Fibroblast of pulmonary artery (primary cell): ENCODE measurements around the gene POU2F3.

Experiments
- DNase-seq: peaks from one replicate; pipeline ENCODE4 v3.0.0-alpha.2; 2010; ENCODE audit warnings: low read depth
- H3K4me3 ChIP-seq: replicated peaks from 2 replicates; pipeline ENCODE4 v1.5.1; 2011; ENCODE audit warnings: low read depth, mild to moderate bottlenecking, control low read depth, low read length, moderate library complexity
- CTCF ChIP-seq: IDR thresholded peaks from 2 replicates; pipeline ENCODE4 v1.5.1; 2011; ENCODE audit warnings: mild to moderate bottlenecking, control low read depth, low read length, inconsistent platforms; ENCODE audit errors: missing control alignments

Gene POU2F3

GRCh38 chr11:120216426-120217102 is 23.4 kb upstream of the POU2F3 start:
- DNase-seq, result no peak
- no peak overlapping the region for H3K4me3 ChIP-seq
- TF ChIP-seq CTCF, result no peak

DNA sequence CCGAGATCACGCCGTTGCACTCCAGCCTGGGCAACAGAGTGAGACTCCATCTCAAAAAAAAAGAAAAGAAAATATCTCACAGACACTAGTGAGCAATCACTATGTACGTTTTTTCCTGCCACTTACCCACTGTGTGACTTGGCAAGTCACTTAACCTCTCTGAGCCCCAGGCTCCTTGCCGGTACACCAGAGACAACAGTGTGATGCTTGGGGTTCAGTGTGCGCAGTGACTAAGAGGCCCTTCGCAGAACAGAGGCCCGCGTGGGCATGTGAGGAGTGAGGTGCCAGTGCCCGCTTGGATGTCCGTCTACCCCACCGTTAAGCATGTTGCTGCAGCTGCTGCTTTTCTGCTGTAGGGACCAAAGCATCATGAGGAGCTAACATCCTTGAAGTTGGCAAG is 22.4 kb upstream of the POU2F3 start:
- no peak overlapping the region for H3K4me3 ChIP-seq
- no peak for DNase-seq
- TF ChIP-seq CTCF, result no peak

DNA sequence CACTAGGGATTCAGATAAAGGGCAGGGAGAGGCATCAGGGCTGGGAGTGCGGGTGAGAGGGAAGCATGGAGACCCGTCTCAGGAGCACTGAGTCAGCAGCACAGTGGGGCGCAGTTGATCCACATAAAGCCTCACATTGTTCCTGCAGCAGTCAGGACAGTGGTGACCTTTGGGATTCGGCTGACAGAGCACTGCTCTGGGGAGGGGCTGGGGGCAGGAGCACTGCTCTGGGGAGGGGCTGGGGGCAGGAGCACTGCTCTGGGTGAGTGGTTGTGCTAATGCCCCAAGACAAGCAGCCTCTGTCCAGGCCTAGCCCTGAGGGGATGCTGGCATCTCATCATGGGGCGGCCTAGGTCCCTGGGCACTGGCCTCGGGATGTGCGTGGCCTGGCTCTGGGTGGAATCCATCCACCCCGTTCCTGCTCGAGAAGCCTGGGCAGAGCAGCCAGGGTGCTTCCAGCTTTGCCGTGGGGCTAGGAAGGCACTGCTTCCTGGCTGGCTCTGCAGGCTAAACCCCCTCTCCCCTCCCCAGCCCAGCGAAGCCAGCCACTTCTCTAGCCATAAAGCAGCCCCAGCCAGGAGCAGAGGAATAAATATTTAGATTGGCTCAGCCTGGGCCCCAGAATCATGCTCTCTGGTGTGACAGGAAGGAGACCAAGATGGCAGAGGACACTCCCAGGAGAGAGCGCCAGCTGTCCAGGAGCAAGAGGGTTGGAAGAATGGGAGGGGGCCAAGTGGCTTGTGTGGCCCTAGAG is 21.8 kb upstream of the POU2F3 start:
- no peak overlapping the region for H3K4me3 ChIP-seq
- no peak for DNase-seq
- TF ChIP-seq CTCF, result no peak

GRCh38 chr11:120218695-120219033 is 21.3 kb upstream of the POU2F3 start:
- no peak for TF ChIP-seq CTCF
- no peak overlapping the region for H3K4me3 ChIP-seq
- no peak for DNase-seq

DNA sequence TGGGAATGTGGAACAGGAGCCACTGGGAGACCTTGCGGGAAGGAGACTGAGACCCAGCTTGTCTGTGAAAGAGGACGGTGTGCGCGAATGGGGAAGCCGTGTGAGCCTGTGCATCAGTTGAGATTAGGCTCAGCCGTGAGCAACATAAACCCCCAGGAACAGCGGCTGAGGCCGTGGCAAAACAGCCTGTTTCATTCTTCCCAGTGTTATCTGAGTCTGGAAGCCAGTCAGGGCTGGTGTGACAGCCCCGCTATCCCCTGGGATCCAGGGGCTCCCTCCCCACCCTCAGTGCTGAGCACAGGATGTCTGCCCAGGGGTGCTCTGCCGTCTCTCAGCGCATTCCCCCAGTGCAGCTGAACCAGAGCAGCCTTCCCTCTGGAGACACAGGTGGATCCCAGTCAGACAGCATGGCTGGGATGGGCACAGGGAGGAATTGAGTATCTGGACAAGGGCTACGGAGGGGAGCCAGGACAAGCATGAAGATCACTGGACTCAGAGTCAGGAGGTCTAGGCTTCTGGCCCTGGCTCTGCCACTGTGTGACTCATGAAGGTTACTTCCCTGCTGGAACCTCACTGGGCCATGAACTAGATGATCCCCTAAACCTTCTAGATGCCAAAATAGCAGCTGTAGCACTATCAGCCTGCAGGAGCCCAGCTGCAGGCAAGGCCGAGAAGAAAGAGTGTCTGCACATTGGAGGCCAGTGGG is 20.6 kb upstream of the POU2F3 start:
- no peak for TF ChIP-seq CTCF

GRCh38 chr11:120219938-120220746 is 19.8 kb upstream of the POU2F3 start:
- H3K4me3 ChIP-seq, result no peak overlapping the region
- no peak for DNase-seq
- no peak for TF ChIP-seq CTCF

More for the DNA sequence above, 20.6 kb upstream of the POU2F3 start:
- DNase-seq, result no peak
- no peak overlapping the region for H3K4me3 ChIP-seq
